IMR-90 (cell line): ENCODE results near the gene MRTFA. TPM values are rescaled to one million over a fixed set of nuclear protein-coding genes. Genes with fewer than 3 reads are reported as not detected.

Source experiments
- ATAC-seq: fragments of 200-7000 bp; cut with Tn5 transposase; 2 replicates; pipeline ENCODE4 v1.9.1; 2020; ENCODE audit warnings: low read depth, mild to moderate bottlenecking, moderate library complexity
- BruUV-seq: library from RNA; stranded (reverse); fragments of 400-500 nt; replicated peaks from 2 replicates; lab custom pipeline; 2021; lab: Mats Ljungman, UMichigan
- CTCF ChIA-PET: fragments of 300-600 bp; formaldehyde crosslinking; extraction: SDS; loops from one replicate; lab custom pipeline; 2021; ENCODE audit warnings: antibody characterized with exemption; lab: Yijun Ruan, JAX
- POLR2A ChIA-PET: fragments of 300-600 bp; sonication (Branson Sonifier 250); formaldehyde crosslinking; loops from one replicate; lab custom pipeline; 2022; ENCODE audit warnings: antibody characterized with exemption; ENCODE audit not compliant: unreplicated experiment; lab: Charles Lee
- DNase-seq: peaks from one replicate; pipeline ENCODE4 v3.0.0; 2013
- H2AFZ ChIP-seq: replicated peaks from 2 replicates; pipeline ENCODE3; 2013; ENCODE audit warnings: low read length, mild to moderate bottlenecking; ENCODE audit not compliant: poor library complexity
- H2AK5ac ChIP-seq: 2 replicates; pipeline ENCODE4 v1.6.1; 2013; ENCODE audit warnings: low read depth, low read length, inconsistent platforms
- H2AK9ac ChIP-seq: replicated peaks from 2 replicates; pipeline ENCODE3; 2013; ENCODE audit warnings: mild to moderate bottlenecking, low read depth, low read length, moderate library complexity; ENCODE audit not compliant: poor library complexity
- H2BK120ac ChIP-seq: 2 replicates; pipeline ENCODE4 v1.6.1; 2013; ENCODE audit warnings: low read depth, low read length, inconsistent platforms
- H2BK15ac ChIP-seq: 3 replicates; pipeline ENCODE4 v1.6.1; 2013; ENCODE audit warnings: low read depth, low read length, inconsistent platforms
- H2BK20ac ChIP-seq: 2 replicates; pipeline ENCODE4 v1.6.1; 2013; ENCODE audit warnings: low read depth, mild to moderate bottlenecking, inconsistent platforms, low read length, moderate library complexity
- H2BK5ac ChIP-seq: 2 replicates; pipeline ENCODE4 v1.6.1; 2013; ENCODE audit warnings: mild to moderate bottlenecking, low read depth, low read length, inconsistent platforms; ENCODE audit not compliant: poor library complexity, severe bottlenecking
- H3K14ac ChIP-seq: replicated peaks from 2 replicates; pipeline ENCODE4 v1.6.1; 2013; ENCODE audit warnings: low read depth, low read length, inconsistent platforms
- H3K18ac ChIP-seq: 2 replicates; pipeline ENCODE4 v1.6.1; 2013; ENCODE audit warnings: low read depth, low read length, control low read depth
- H3K23ac ChIP-seq: 2 replicates; pipeline ENCODE4 v1.6.1; 2013; ENCODE audit warnings: low read depth, low read length, inconsistent platforms
- H3K27ac ChIP-seq: 2 replicates; pipeline ENCODE4 v1.5.1; 2013; ENCODE audit warnings: mild to moderate bottlenecking, control low read depth, low read length; ENCODE audit not compliant: insufficient read depth
- H3K27me3 ChIP-seq: 2 replicates; pipeline ENCODE4 v1.6.1; 2013; ENCODE audit warnings: low read length; ENCODE audit not compliant: control insufficient read depth, insufficient read depth
- H3K36me3 ChIP-seq: 2 replicates; pipeline ENCODE4 v1.6.1; 2013; ENCODE audit warnings: low read length, mixed read lengths; ENCODE audit not compliant: control insufficient read depth, insufficient read depth
- H3K4ac ChIP-seq: 2 replicates; pipeline ENCODE4 v1.6.1; 2013; ENCODE audit warnings: low read depth, low read length, inconsistent platforms
- H3K4me1 ChIP-seq: 2 replicates; pipeline ENCODE4 v1.6.1; 2013; ENCODE audit warnings: low read length, mixed read lengths; ENCODE audit not compliant: control insufficient read depth, insufficient read depth
- H3K4me2 ChIP-seq: 2 replicates; pipeline ENCODE4 v1.6.1; 2013; ENCODE audit warnings: low read depth, mild to moderate bottlenecking, control low read depth, low read length, moderate library complexity
- H3K4me3 ChIP-seq: 2 replicates; pipeline ENCODE4 v1.5.1; 2013; ENCODE audit warnings: low read depth, mild to moderate bottlenecking, control low read depth, low read length, moderate library complexity; ENCODE audit not compliant: insufficient read depth
- H3K56ac ChIP-seq: 2 replicates; pipeline ENCODE4 v1.6.1; 2013; ENCODE audit warnings: low read length, inconsistent platforms; ENCODE audit not compliant: insufficient read depth; ENCODE audit errors: extremely low read depth
- H3K79me1 ChIP-seq, 2 experiments: 2 replicates each; pipeline ENCODE4 v1.6.1; 2013; ENCODE audit warnings: low read length in 2 of 2, inconsistent platforms in 1 of 2, low read depth in 1 of 2
- H3K9ac ChIP-seq: 2 replicates; pipeline ENCODE4 v1.6.1; 2013; ENCODE audit warnings: low read depth, low read length, control low read depth
- H3K9me1 ChIP-seq: 2 replicates; pipeline ENCODE4 v1.6.1; 2013; ENCODE audit warnings: low read length, inconsistent platforms; ENCODE audit not compliant: insufficient read depth
- H3K9me3 ChIP-seq: 2 replicates; pipeline ENCODE4 v1.6.1; 2013; ENCODE audit warnings: low read length; ENCODE audit not compliant: control insufficient read depth, insufficient read depth
- H4K20me1 ChIP-seq: 2 replicates; pipeline ENCODE4 v1.6.1; 2013; ENCODE audit warnings: low read length, inconsistent platforms; ENCODE audit not compliant: insufficient read depth
- H4K5ac ChIP-seq: 2 replicates; pipeline ENCODE4 v1.6.1; 2013; ENCODE audit warnings: mild to moderate bottlenecking, low read depth, low read length, control low read depth
- H4K8ac ChIP-seq, 2 experiments: 2 replicates each; pipeline ENCODE4 v1.6.1; 2013; ENCODE audit warnings: low read depth in 2 of 2, low read length in 2 of 2, control low read depth in 1 of 2, inconsistent platforms in 1 of 2
- H4K91ac ChIP-seq: 2 replicates; pipeline ENCODE4 v1.6.1; 2013; ENCODE audit warnings: low read depth, low read length, inconsistent platforms; ENCODE audit not compliant: insufficient read depth
- BHLHE40 ChIP-seq: fragments of 150-350 bp; IDR thresholded peaks from 2 replicates; pipeline ENCODE4 v1.6.1; 2016; ENCODE audit warnings: mild to moderate bottlenecking, low read depth, low read length
- CEBPB ChIP-seq: IDR thresholded peaks from 2 replicates; pipeline ENCODE4 v1.6.1; 2012; ENCODE audit warnings: low read depth, low read length, improper control_type of control experiment
- FOS ChIP-seq: fragments of 150-350 bp; IDR thresholded peaks from 2 replicates; pipeline ENCODE4 v1.6.1; 2016; ENCODE audit warnings: low read depth, low read length
- MAFK ChIP-seq: IDR thresholded peaks from 2 replicates; pipeline ENCODE4 v1.6.1; 2012; ENCODE audit warnings: low read depth, low read length, improper control_type of control experiment
- MAZ ChIP-seq: IDR thresholded peaks from 2 replicates; pipeline ENCODE4 v1.6.1; 2012; ENCODE audit warnings: low read depth, mild to moderate bottlenecking, low read length, improper control_type of control experiment, moderate library complexity, borderline replicate concordance
- MXI1 ChIP-seq: IDR thresholded peaks from 2 replicates; pipeline ENCODE4 v1.6.1; 2012; ENCODE audit warnings: low read depth, mild to moderate bottlenecking, low read length, moderate library complexity, borderline replicate concordance
- POLR2A ChIP-seq: IDR thresholded peaks from 2 replicates; pipeline ENCODE4 v1.6.1; 2012; ENCODE audit warnings: mild to moderate bottlenecking, low read depth, low read length
- RAD21 ChIP-seq: IDR thresholded peaks from 2 replicates; pipeline ENCODE4 v1.6.1; 2012; ENCODE audit warnings: low read length, improper control_type of control experiment
- RCOR1 ChIP-seq: IDR thresholded peaks from 2 replicates; pipeline ENCODE4 v1.6.1; 2012; ENCODE audit warnings: mild to moderate bottlenecking, low read length, improper control_type of control experiment; ENCODE audit not compliant: insufficient replicate concordance
- RFX5 ChIP-seq: IDR thresholded peaks from 2 replicates; pipeline ENCODE4 v1.8.0; 2012; ENCODE audit warnings: low read depth, mild to moderate bottlenecking, low read length, moderate library complexity
- WGBS, 2 experiments: methylation state at CpG; one replicate each; pipeline versions ENCODE4 v1.1.5 to v1.1.7; 2013; ENCODE audit warnings: missing lambda C conversion rate in 2 of 2; ENCODE audit not compliant: insufficient read length in 1 of 2; ENCODE audit errors: extremely low coverage in 2 of 2; 5-methylcytosine and 5-hydroxymethylcytosine counted together
- dilution Hi-C: fragments of 300-500 bp; cut with HindIII; formaldehyde crosslinking; loops from one replicate; pipeline ENCODE4 v1.14.3; 2018; ENCODE audit warnings: low sequenced_read_pairs; ENCODE audit not compliant: unreplicated experiment
- in situ Hi-C: fragments of 300-500 bp; cut with MboI; formaldehyde crosslinking; loops from 3 replicates; pipeline ENCODE4 v1.14.3; 2019; ENCODE audit warnings: low sequenced_read_pairs, inconsistent platforms, mixed read lengths
- intact Hi-C: fragments of 100-400 bp; cut with micrococcal nuclease; formaldehyde crosslinking; loops from 2 replicates; pipeline ENCODE4 v1.10.0; 2022
- polyA plus RNA-seq, 3 experiments: library from polyadenylated mRNA; depleted of rRNA; stranded (reverse); fragments of >200 nt; gene quantifications; 2 replicates each; pipeline ENCODE4 v1.2.3, GENCODE V29; 2012; ENCODE audit warnings: low replicate concordance in 1 of 3
- total RNA-seq: library from RNA; depleted of rRNA; stranded (reverse); fragments of >200 nt; gene quantifications from 2 replicates; pipeline ENCODE4 v1.2.3, GENCODE V29; 2012
- TF ChIP-seq, protein P1 (sequence below): fragments of 150-350 bp; IDR thresholded peaks from 2 replicates; pipeline ENCODE4 v1.6.1; 2017; ENCODE audit warnings: mild to moderate bottlenecking, antibody characterized with exemption, low read length, low read depth
- TF ChIP-seq, protein P2 (sequence below): fragments of 150-350 bp; IDR thresholded peaks from 2 replicates; pipeline ENCODE4 v1.6.1; 2016; ENCODE audit warnings: low read depth, mild to moderate bottlenecking, low read length, moderate library complexity, borderline replicate concordance

Gene MRTFA
- total and polyA plus RNA-seq, 2 of the 4 experiments (the other 2 are of a cell fraction): 12.5 to 17.2 TPM

DNA sequence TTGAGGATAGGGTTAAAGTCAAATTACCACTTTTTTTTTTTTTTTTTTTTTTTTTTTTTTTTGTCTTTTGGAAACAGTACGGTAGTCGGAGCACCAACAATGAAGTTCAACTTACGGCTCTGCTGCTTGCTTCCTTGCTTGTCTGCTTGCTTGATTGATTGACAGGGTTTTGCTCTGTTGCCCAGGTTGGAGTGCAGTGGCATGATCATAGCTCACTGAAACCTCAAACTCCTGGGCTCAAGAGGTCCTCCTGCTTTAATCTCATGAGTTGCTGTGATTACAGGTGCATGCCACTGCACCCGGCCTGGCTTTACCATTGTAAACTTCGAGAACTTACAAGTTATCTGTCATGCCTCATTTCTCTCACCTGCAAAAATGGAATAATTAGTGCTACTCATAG, 260.4 kb downstream of the MRTFA start:
- Histone ChIP-seq H3K79me1 (peaks cover 31 to 77% of the 10 kb centered on the region in 2 experiments), H2AK9ac (no peak overlapping the region), H2BK20ac (no peak overlapping the region), H3K4ac (no peak overlapping the region), H4K91ac (no peak overlapping the region), H4K8ac (no peak overlapping the region), H3K9ac (no peak overlapping the region), H2AFZ (no peak overlapping the region), H2AK5ac (no peak overlapping the region), H3K56ac (no peak overlapping the region), H2BK120ac (no peak overlapping the region), H3K23ac (no peak overlapping the region; the same call in 1 of the 2 replicates), H3K27ac (no peak overlapping the region), H4K20me1 (peaks cover 24% of the 10 kb centered on the region), H3K4me3 (no peak overlapping the region), H3K36me3 (no peaks in the 10 kb centered on the region), H3K9me3 (no peaks in the 10 kb centered on the region), H3K9me1 (peaks cover 13% of the 10 kb centered on the region), H3K18ac (no peak overlapping the region), H2BK5ac (no peak overlapping the region), H3K4me1 (peaks cover 3% of the 10 kb centered on the region; the same call in 1 of the 2 replicates), H2BK15ac (no peak overlapping the region), H3K27me3 (no peaks in the 10 kb centered on the region), H3K4me2 (no peak overlapping the region), H4K5ac (no peak overlapping the region), H3K14ac (no peak overlapping the region)
- intact Hi-C loops (loop anchor here (10.0 kb wide), 1 partner anchor 519 kb away; no protein-coding TSS in a partner anchor), dilution Hi-C loops (no loop called here), in situ Hi-C loops (no loop called here)
- no TSS peak for BruUV-seq
- no peak for ATAC-seq
- ChIA-PET POLR2A (no interaction called here), CTCF (no interaction called here)
- no peak for DNase-seq
- no peak for TF ChIP-seq CEBPB
- TF ChIP-seq RAD21: no peak
- TF ChIP-seq MAFK: no peak
- no peak for TF ChIP-seq RCOR1
- TF ChIP-seq MAZ: no peak
- TF ChIP-seq RFX5: no peak
- TF ChIP-seq, protein P1, sequence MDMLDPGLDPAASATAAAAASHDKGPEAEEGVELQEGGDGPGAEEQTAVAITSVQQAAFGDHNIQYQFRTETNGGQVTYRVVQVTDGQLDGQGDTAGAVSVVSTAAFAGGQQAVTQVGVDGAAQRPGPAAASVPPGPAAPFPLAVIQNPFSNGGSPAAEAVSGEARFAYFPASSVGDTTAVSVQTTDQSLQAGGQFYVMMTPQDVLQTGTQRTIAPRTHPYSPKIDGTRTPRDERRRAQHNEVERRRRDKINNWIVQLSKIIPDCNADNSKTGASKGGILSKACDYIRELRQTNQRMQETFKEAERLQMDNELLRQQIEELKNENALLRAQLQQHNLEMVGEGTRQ: no peak
- TF ChIP-seq, protein P2, sequence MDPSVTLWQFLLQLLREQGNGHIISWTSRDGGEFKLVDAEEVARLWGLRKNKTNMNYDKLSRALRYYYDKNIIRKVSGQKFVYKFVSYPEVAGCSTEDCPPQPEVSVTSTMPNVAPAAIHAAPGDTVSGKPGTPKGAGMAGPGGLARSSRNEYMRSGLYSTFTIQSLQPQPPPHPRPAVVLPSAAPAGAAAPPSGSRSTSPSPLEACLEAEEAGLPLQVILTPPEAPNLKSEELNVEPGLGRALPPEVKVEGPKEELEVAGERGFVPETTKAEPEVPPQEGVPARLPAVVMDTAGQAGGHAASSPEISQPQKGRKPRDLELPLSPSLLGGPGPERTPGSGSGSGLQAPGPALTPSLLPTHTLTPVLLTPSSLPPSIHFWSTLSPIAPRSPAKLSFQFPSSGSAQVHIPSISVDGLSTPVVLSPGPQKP: no peak
- no peak for TF ChIP-seq MXI1
- TF ChIP-seq POLR2A: no peak
- no peak for TF ChIP-seq FOS
- no peak for TF ChIP-seq BHLHE40
- WGBS, 2 experiments: 94% methylated on average over 3 of the region's 5 CpGs; no CpG with 5 or more reads in 1 of the 2 experiments
